PC-3 (cell line): ENCODE measurements around the gene CASZ1. TPM values are rescaled to one million over a fixed set of nuclear protein-coding genes. Genes with fewer than 3 reads are reported as not detected.
A peak's percentile ranks its signal among the peaks of the same experiment; 100 is the strongest.

Experiments used
- ATAC-seq: fragments of 200-7000 bp; cut with Tn5 transposase; 2 replicates; pipeline ENCODE4 v1.9.1; 2020; ENCODE audit warnings: mild to moderate bottlenecking, moderate library complexity
- BruUV-seq: library from RNA; stranded (reverse); fragments of 400-500 nt; replicated peaks from 2 replicates; lab custom pipeline; 2021; lab: Mats Ljungman, UMichigan
- CTCF ChIA-PET: fragments of 300-600 bp; sonication (Branson Sonifier 250); formaldehyde crosslinking; loops from one replicate; lab custom pipeline; 2022; ENCODE audit warnings: antibody characterized with exemption; lab: Charles Lee
- POLR2A ChIA-PET: fragments of 300-600 bp; sonication (Branson Sonifier 250); formaldehyde crosslinking; loops from one replicate; lab custom pipeline; 2022; ENCODE audit warnings: antibody characterized with exemption; ENCODE audit not compliant: unreplicated experiment; lab: Charles Lee
- DNase-seq: peaks from one replicate; pipeline ENCODE4 v3.0.0-alpha.2; 2015
- H2AFZ ChIP-seq: fragments of 300-600 bp; sonication (generic); 2 replicates; pipeline ENCODE4 v1.6.0; 2016; ENCODE audit warnings: antibody characterized with exemption, low read length
- H3F3A ChIP-seq: fragments of 300-600 bp; sonication (generic); one replicate; pipeline ENCODE4 v1.6.0; 2017; ENCODE audit warnings: antibody characterized with exemption, low read length, control low read depth, mild to moderate bottlenecking; ENCODE audit not compliant: unreplicated experiment
- H3K27ac ChIP-seq: fragments of 300-600 bp; sonication (generic); 2 replicates; pipeline ENCODE4 v1.5.1; 2016; ENCODE audit warnings: mild to moderate bottlenecking, low read length
- H3K27me3 ChIP-seq: fragments of 300-600 bp; sonication (generic); 2 replicates; pipeline ENCODE4 v1.6.1; 2016; ENCODE audit warnings: low read length, mixed read lengths
- H3K36me3 ChIP-seq: fragments of 300-600 bp; sonication (generic); 2 replicates; pipeline ENCODE4 v1.6.1; 2016; ENCODE audit warnings: low read depth, mixed run types, low read length, mixed read lengths
- H3K4me1 ChIP-seq: fragments of 300-600 bp; sonication (generic); 2 replicates; pipeline ENCODE4 v1.5.1; 2016; ENCODE audit warnings: low read length; ENCODE audit not compliant: insufficient read depth
- H3K4me2 ChIP-seq: fragments of 300-600 bp; sonication (generic); 2 replicates; pipeline ENCODE4 v1.6.0; 2016; ENCODE audit warnings: low read length
- H3K4me3 ChIP-seq: fragments of 300-600 bp; sonication (generic); 2 replicates; pipeline ENCODE4 v1.5.1; 2016; ENCODE audit warnings: mild to moderate bottlenecking, low read length, mixed read lengths
- H3K79me2 ChIP-seq: fragments of 300-600 bp; sonication (generic); 2 replicates; pipeline ENCODE4 v1.6.1; 2017; ENCODE audit warnings: low read length, mixed read lengths
- H3K9ac ChIP-seq: fragments of 300-600 bp; sonication (generic); 2 replicates; pipeline ENCODE4 v1.6.0; 2016; ENCODE audit warnings: mild to moderate bottlenecking, low read length
- H3K9me2 ChIP-seq: fragments of 300-600 bp; sonication (generic); replicated peaks from 2 replicates; pipeline ENCODE4 v1.6.1; 2016; ENCODE audit warnings: mixed run types, low read length, mixed read lengths
- H3K9me3 ChIP-seq: fragments of 300-600 bp; sonication (generic); 2 replicates; pipeline ENCODE4 v1.6.1; 2016; ENCODE audit warnings: low read length, mixed read lengths
- H4K20me1 ChIP-seq: fragments of 300-600 bp; sonication (generic); 2 replicates; pipeline ENCODE4 v1.6.1; 2016; ENCODE audit warnings: low read length, mixed read lengths
- CTCF ChIP-seq: fragments of 300-600 bp; sonication (generic); conservative IDR thresholded peaks from 2 replicates; pipeline ENCODE4 v1.5.1; 2017; ENCODE audit warnings: antibody characterized with exemption, low read depth, mild to moderate bottlenecking, low read length
- EZH2 ChIP-seq: fragments of 300-600 bp; sonication (generic); IDR thresholded peaks from one replicate; pipeline ENCODE4 v1.6.1; 2017; ENCODE audit warnings: antibody characterized with exemption, mild to moderate bottlenecking, low read length; ENCODE audit not compliant: unreplicated experiment
- EZH2phosphoT487 ChIP-seq: fragments of 300-600 bp; sonication (generic); IDR thresholded peaks from 2 replicates; pipeline ENCODE4 v1.6.1; 2018; ENCODE audit warnings: mild to moderate bottlenecking, antibody characterized with exemption, low read length, borderline replicate concordance
- intact Hi-C: fragments of 100-400 bp; cut with micrococcal nuclease; formaldehyde crosslinking; loops from 2 replicates; pipeline ENCODE4 v1.9.0; 2023
- total RNA-seq: library from RNA; depleted of rRNA; stranded (reverse); fragments of >200 nt; gene quantifications from 2 replicates; pipeline ENCODE4 v1.2.3, GENCODE V29; 2014

Gene CASZ1
- total RNA-seq, 1 experiment from 2014 or later = 12.8 TPM

- DNase-seq = peak; percentile 25
- peaks cover 43% of the 10 kb centered on the region for H3K4me1 ChIP-seq
- intact Hi-C loops = loop anchor here (2.0 kb wide), 1 partner anchor 72 kb away; the partner anchor contains the start of gene CASZ1
- CTCF ChIA-PET = no interaction called here
- H3K9me2 ChIP-seq = no peaks in the 10 kb centered on the region
- no peaks in the 10 kb centered on the region for H3K27me3 ChIP-seq
- H3K9ac ChIP-seq = no peak overlapping the region
- H3K36me3 ChIP-seq = no peaks in the 10 kb centered on the region
- no peak overlapping the region for H3K27ac ChIP-seq
- H3F3A ChIP-seq = no peaks in the 10 kb centered on the region
- no peak overlapping the region for H3K4me3 ChIP-seq
- no peaks in the 10 kb centered on the region for H3K79me2 ChIP-seq
- POLR2A ChIA-PET = interaction anchor here (0.6 kb wide), 1 partner anchor 39 kb away, joined by 15 read pairs; no protein-coding TSS in a partner anchor
- ATAC-seq = no peak
- H2AFZ ChIP-seq = no peak overlapping the region
- TF ChIP-seq EZH2phosphoT487 (no peak), CTCF (no peak), EZH2 (no peak)
- no TSS peak for BruUV-seq
- H4K20me1 ChIP-seq = no peaks in the 10 kb centered on the region
- no peak overlapping the region for H3K4me2 ChIP-seq
- no peaks in the 10 kb centered on the region for H3K9me3 ChIP-seq
Observed at GRCh38 chr1:10724948-10725847, 71.2 kb downstream of the CASZ1 start.

- Histone ChIP-seq H2AFZ (no peak overlapping the region), H3K27me3 (no peaks in the 10 kb centered on the region), H3K9ac (no peak overlapping the region), H3K9me2 (no peaks in the 10 kb centered on the region), H3K27ac (peak overlapping the region; percentile 17; the same call in 1 of the 2 replicates), H3F3A (no peaks in the 10 kb centered on the region), H4K20me1 (no peaks in the 10 kb centered on the region), H3K4me3 (no peak overlapping the region), H3K4me1 (peaks cover 43% of the 10 kb centered on the region), H3K9me3 (no peaks in the 10 kb centered on the region), H3K4me2 (peak overlapping the region; percentile 67), H3K36me3 (no peaks in the 10 kb centered on the region), H3K79me2 (no peaks in the 10 kb centered on the region)
- no TSS peak for BruUV-seq
- ChIA-PET POLR2A (no interaction called here), CTCF (no interaction called here)
- TF ChIP-seq EZH2 (no peak), CTCF (no peak), EZH2phosphoT487 (no peak)
- intact Hi-C loops = loop anchor here (2.0 kb wide), 1 partner anchor 72 kb away; the partner anchor contains the start of gene CASZ1
- ATAC-seq (no peak), DNase-seq (no peak)
Observed at GRCh38 chr1:10724511-10724910, 71.9 kb downstream of the CASZ1 start.
